H1 (cell line): ENCODE results near the gene HS3ST5. TPM values are rescaled to one million over a fixed set of nuclear protein-coding genes. Genes with fewer than 3 reads are reported as not detected.

ENCODE experiments used
- ASH2L ChIP-seq: fragments of 200-600, 300-600 bp; sonication (generic); IDR thresholded peaks from one replicate; pipeline ENCODE4 v1.7.1; 2017; ENCODE audit warnings: low read length
- BCL11A ChIP-seq, 2 experiments: IDR thresholded peaks; one replicate each; pipeline ENCODE4 v1.6.1; 2011; ENCODE audit warnings: low read depth in 2 of 2, low read length in 2 of 2, mild to moderate bottlenecking in 2 of 2
- SUZ12 ChIP-seq: fragments of 200-600 bp; sonication (generic); IDR thresholded peaks from 2 replicates; pipeline ENCODE4 v1.6.1; 2012; ENCODE audit warnings: mild to moderate bottlenecking, inconsistent platforms, low read length, moderate library complexity, mixed read lengths
- TCF12 ChIP-seq: IDR thresholded peaks from 2 replicates; pipeline ENCODE4 v1.6.1; 2011; ENCODE audit warnings: low read depth, mild to moderate bottlenecking, low read length
- polyA plus RNA-seq, 7 experiments: library from polyadenylated mRNA; depleted of rRNA in 3 of 7; stranded (reverse) in 5 of 7; unstranded in 2 of 7; fragments of >200 nt in 5 of 7; fragments of 200-250 nt in 2 of 7; gene quantifications; 1 replicate in 5 of 7; 2 replicates in 1 of 7; 4 replicates in 1 of 7; pipeline versions ENCODE4 v1.2.1 to v1.2.3, GENCODE V29; 2011 to 2013; ENCODE audit warnings: missing spikeins in 2 of 7, mixed read lengths in 2 of 7
- total RNA-seq: library from RNA; stranded (reverse); fragmentation: NEBNext Ultra II Directional; extraction: Animal tissue kit (Norgen Biotek cat#: 25700); gene quantifications from 2 replicates; pipeline ENCODE4 v1.2.1, GENCODE V29; 2021

HS3ST5 gene
- total and polyA plus RNA-seq, 2 of the 8 experiments (the other 6 are each of a cell fraction or from before 2014, with no cell fraction given) = 1.2 to 9.9 TPM

- no peak for TF ChIP-seq TCF12
- no peak for TF ChIP-seq BCL11A (IDR thresholded peaks at IDR 0.05; ENCODE audit: low read depth in 2 of 2, low read length in 2 of 2)
- no peak for TF ChIP-seq ASH2L
- TF ChIP-seq SUZ12 = no peak
Observed at GRCh38 chr6:114280239-114280982, 62.4 kb downstream of the HS3ST5 start (continued).
